GM18858 (cell line): ENCODE data around the gene PTBP3.
"Not testable (repeated sequence)": the region's sequence is repeated elsewhere in the genome, so short reads cannot be mapped to it uniquely, and the experiment has no call there.

Experiments used
- ATAC-seq: cut with Tn5 transposase; IDR thresholded peaks from one replicate; pipeline ENCODE4 v1.9.1; 2021; ENCODE audit not compliant: unreplicated experiment

The PTBP3 gene

DNA sequence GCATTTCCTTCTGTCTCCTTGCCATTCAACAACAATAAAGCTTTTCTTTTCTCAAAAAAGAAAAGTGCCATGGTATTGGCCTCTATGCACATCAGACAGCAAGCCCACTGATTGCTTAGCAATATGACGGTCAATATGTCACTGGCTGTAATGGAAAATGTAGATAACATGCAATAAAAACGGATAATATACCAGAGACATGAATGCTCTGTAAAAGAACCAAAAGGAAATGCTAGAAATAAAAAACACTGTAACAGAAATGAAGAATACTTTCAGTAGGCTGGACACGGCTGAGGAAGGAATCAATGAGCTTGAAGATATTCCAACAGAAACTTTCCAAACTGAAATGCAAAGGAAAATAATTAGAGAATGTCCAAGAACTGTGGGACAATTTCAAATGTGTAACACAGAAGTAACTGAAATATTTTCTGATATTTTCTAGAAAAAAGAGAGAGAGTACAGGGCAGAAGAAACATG lies 10.0 kb downstream of the PTBP3 start:
- no peak for ATAC-seq

DNA sequence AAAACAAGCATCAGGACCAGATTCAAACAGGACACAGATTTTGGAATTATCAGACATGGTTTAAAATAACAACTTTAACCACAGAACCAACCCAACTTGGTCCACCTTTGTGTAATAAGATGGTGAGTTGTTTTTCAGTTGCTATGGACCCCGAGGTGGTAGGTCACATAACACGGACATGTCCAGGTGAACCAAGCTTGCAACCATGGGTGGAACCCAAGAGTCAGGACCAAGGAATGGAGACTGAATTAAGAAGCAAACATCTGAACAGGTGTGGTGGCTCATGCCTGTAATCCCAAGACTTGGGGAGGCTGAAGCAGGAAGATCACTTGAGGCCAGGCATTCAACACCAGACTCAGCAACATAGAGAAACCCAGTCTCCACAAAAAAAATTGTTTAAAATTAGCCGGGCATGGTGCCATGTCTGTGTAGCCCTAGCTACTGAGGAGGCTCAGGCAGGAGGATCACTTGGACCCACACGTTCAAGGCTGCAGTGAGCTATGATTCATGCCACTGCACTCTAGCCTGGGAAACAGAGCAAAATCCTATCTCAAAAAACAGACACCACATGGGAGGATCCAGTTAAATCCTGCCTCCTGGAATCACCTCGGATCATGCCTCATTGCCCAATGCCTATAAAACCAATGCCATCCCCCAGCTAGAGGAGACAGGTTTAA lies 10.6 kb downstream of the PTBP3 start:
- ATAC-seq, result no peak

DNA sequence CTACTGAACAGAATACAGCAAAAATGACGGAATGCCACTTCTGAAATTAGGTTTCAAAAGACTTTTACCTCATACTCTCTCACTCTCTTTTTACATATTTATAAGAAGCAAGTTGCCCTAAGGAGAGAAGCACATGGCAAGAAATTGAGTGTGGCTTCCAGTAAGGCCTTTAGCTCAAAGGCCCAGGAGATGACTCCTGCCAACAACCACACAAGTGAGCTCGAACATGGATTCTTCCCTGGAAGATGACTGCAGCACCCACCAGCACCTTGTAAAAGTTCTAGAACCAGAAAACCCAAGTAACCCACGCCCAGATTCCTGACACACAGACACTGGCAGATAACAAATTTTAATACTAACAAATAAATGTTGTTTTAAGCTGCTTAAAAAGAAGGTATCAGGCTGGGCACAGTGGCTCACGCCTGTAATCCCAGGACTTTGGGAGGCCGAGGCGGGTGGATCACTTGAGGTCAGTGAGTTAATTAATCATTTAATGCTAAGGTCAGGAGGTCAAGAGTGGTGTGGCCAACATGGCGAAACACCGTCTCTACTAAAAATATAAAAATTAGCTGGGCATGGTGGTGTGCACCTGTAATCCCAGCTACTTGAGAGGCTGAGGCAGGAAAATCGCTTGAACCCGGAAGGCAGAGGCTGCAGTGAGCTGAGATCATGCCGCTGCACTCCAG lies 17.0 kb downstream of the PTBP3 start:
- no peak for ATAC-seq

DNA sequence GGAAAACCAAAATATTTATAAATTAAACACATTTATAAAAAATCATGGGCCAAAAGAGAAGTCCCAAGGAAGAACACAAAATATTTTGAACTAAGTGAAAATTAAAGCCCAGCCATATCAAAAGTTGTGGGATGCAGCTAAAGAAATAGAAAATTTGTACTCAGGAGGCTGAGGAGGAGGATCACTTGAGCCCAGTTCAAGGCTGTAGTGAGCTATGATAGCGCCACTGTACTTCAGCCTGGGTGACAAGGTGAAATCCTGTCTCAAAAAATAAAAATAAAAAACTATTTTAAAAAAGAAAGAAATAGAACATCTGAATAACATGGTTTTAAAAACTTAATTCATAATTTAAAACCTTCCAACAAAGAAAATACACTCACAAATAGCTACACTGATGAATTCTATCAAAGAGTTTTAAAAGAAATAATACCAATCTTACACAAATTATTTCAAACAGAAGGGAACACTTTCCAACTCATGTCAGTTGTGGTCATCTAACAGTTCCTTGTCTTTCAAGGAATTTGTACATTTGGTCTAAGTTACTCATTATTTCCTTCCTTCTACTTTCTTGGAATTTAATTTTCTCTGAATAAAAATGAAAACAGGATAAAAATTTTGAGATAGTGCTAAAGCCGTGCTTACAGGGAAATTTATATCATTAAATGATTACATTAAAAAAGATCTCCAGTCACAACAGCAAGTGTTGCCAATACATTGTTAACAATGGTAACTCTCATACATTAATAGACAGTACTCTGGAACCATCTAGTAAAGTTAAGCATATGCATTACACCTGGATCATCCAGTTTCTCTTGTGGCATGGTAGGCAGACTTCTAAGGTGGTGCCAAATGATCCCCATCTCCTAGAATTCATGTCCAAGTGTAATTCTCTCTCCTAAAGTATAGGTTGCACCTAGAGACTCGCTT lies 17.8 kb downstream of the PTBP3 start:
- ATAC-seq, result no peak

DNA sequence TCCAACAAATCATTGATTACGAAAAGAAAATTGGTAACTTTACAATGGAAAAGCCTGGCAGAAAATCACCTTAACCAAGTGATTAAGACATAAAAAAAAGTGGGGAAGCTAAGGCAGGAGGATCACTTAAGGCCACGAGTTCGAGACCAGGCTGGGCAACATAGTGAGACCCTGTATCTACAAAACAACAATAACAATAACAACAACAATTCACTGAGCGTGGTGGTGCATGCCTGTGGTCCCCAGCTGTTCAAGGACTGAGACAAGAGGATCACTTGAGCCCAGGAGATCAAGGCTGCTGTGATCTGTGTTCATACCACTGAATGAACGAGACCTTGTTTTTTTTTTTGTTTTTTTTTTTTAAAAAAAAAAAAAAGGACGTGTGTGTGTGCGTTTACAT lies 21.3 kb downstream of the PTBP3 start:
- no peak for ATAC-seq

DNA sequence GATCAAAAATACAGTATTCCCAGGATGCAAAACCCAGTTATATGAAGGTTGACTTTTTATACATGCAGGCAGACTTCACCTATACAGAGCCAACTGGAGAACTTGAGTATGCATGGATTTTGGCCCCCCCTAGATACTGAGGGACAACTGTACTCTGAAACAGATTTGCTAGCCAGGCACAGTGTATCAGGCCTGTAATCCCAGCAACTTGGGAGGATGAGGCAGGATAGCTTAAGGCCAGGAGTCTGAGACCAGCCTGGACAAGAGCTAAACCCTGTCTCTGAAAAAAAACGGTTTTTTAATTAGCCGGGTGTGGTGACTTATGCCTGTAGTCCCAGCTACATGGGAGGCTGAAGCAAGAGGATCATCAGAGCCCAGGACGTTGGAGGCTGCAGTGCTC lies 21.9 kb downstream of the PTBP3 start:
- ATAC-seq, result no peak

DNA sequence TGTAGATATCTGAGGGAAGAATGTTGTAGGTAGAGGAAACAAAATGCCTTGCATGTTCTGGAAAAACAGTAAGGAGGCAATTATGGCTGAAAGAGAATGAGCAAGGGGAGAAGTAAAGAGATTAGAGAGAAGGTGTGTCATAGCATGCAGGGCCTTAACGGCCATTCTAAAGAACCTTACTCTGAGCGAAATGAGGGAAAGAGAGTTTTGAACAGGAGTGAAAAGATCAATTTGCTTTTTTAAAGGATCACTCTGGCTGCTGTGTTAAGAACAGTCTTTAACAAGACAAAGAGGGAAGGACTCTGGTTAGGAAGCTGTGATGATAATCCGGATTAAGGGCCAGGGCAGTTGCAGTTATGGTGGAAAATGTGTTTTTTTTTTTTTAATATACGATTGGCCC lies 22.6 kb downstream of the PTBP3 start:
- ATAC-seq, result no peak

DNA sequence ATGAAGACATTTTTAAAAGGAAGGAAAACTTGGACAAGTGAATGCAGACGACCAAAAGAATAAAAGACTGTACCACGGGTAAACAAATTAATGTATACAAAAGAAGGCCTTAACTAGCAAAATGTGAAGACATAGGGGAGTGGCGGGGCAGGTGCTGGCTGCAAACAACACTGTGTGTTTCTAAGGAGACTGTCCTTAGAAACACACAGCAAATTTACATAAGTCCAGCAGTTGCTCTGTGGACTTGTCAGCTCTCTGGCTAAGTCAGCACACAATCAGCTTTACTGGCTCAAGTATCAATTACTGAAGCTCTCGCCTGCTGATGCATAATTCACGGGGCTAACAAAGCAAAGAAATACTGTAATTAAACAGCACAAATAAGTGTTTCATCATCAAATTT lies 24.8 kb downstream of the PTBP3 start:
- no peak for ATAC-seq

DNA sequence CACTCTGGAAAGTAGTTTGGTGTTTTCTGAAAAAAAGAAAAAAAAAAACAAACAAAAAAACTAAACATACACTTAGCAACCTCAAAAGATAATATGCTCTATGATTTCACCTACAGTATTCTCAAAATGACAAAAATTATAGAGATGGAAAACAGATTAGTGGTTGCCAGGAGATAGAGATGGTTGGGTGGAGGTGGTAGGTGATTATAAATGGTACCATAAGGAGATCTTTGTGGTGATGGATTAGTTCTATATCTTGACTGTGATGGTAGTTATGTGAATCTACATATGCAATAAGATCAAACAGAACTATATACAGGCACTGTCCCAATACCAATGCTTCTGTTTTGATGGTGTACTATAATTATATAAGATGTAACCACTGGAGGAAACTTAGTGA lies 32.0 kb downstream of the PTBP3 start:
- no peak for ATAC-seq

DNA sequence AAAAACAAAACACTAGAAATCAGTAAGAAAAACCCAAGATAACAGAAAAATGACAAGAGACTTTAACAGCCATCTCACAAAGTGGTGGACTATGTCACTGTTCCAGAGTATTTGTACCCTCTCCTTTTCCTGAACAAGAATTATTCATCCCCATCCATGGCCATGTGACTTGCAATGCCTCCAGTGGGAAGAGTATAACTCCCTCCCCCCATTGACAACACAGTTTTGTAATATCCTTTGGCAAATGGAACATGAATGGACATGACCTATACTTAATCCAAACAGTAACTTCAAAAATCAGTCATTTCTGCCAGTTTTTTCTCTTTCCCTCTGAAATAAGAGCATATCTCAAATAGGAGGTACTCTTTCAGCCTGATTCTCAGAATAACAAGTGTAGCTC lies 33.9 kb downstream of the PTBP3 start:
- ATAC-seq, result no peak

DNA sequence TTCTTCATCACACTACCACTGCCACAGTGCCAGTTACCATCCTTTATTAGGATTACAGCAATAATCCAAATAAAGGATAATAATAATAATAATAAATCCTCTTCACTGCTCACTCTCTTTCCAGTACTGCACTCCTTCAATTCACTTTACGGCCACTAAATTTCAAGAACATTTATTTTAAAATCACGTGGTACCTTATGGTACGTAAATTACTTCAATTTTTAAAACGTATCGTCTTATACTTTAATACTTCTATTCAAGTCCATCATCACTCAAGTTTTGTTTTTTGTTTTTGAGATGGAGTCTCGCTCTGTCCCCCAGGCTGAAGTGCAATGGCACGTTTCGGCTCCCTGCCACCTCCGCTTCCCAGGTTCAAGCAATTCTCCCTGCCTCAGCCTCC lies 36.5 kb downstream of the PTBP3 start:
- ATAC-seq, result no peak

DNA sequence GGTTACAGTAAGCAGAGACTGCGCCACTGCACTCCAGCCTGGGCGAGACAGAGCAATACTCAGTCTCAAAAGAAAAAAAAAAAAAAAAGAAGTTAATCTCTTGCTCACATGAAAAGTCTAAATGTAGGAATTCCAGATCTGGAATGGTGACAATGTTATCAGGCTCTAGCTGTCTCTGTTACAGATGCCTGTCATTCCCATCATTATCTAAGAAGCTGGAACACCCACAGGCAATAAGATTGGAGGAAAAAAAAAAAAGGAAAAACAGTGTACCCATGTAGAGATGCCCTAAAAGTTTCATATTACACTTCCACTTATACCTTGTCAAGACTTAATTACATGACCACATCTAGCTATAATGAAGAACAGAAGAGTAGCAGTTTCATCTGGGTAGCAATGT lies 38.2 kb downstream of the PTBP3 start:
- no peak for ATAC-seq

DNA sequence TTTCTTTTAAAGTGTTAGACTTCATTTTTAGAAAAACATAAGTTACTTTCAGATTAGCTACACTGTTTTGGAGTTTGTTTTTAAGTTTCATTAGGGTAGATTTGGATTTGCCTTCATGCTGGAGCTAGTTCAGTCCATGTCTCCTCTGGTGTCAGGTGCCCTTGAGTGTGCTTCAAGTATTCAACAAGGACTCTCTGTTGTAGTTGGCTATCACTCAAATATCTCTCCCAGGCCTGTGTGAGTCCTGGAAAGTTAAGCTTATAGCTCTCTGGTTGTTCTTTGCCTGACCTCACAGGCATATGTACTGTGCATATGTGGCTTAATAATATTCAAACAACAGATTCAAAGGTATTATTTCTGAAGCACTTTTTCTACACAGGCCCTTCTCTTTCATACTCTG lies 45.4 kb downstream of the PTBP3 start:
- no peak for ATAC-seq

DNA sequence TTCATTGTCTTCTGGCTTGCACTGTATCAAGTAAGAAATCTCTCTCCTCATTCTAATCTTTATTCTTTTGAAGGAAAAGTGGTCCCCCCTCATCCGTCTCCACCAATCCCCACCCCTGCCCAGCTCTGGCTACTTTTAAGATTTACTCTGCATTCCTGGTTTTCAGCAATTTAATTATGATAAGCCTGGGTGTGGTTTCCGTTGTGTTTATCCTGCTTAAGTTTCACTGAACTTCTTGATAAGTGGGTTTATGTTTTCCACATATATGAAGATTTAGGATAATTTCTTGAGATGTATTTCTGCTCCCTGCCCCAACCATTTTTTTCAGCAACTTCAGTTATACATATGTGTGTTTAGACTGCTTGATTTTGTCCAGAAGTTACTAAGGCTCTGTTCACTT lies 46.5 kb downstream of the PTBP3 start:
- ATAC-seq, result no peak

DNA sequence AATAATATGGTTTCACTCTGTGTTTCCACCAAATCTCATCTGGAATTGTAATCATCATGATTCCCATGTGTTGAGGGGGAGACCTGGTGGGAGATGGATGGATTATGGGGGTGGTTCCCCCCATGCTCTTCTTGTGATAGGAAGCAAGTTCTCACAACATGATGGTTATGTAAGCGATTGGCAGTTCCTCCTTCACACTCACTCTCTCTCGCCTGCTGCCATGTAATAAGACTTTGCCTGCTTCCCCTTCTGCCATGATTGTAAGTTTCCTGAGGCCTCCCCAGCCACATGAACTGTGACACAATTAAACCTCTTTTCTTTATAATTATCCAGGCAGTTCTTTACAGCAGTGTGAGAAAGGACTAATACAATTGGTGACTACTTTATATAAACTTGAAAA lies 48.4 kb downstream of the PTBP3 start:
- no peak for ATAC-seq

DNA sequence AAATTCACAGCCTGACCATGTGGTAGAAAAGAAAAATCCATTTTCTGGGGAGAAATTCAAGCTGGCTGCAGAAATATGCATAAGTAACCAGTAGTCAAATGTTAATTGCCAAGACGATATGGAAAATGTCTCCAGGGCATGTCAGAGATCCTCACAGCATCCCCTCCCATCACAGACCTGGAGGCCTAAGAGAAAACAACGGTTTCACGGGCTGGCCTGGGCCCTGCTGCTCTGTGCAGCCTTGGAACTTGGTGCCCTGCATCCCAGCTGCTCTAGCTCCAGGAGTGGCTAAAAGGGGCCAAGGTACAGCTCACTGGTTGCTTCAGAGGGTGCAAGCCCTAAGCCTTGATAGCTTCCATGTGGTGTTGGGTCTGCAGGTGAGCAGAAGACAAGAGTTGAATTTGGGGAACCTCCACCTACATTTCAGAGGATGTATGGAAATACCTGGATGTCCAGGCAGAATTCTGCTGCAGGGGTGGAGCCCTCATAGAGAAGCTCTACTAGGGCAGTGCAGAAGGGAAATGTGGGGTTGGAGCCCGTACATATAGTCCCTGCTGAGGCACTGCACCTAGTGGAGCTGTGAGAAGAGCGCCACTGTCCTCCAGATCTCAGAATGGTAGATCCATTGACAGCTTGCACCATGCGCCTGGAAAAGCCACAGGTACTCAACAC lies 49.7 kb downstream of the PTBP3 start:
- no peak for ATAC-seq

DNA sequence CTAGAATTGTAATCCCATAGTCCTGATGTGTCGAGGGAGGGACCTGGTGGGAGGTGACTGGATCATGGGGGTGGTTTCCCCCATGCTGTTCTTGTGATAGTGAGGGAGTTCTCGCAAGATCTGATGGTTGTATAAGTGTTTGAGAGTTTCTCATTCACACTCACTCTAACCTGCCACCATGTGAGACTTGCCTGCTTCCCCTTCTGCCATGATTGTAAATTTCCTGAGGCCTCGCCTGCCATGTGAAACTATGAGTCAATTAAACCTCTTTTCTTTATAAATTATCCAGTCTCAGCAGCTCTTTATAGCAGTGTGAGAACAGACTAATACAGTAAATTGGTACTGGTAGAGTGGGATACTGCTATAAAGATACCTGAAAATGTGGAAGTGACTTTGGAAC lies 50.6 kb downstream of the PTBP3 start:
- ATAC-seq, result not testable (repeated sequence)

DNA sequence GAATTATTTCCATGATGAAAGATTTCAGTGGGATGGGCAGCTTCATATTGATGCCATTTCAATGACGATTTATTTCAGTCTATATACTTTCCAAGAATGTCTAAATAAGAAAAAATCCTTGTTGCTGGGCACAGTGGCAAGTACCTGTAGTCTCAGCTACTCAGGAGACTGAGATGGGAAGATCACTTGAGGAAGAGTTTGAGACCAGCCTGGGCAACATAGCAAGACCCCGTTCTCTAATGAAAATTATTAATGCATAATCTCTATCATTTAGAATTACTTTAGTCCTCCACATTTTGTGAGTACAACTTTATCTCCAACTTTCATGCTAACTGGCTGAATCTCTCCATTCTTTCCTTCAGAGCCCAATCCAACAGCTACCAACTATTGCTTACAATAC lies 52.5 kb downstream of the PTBP3 start:
- no peak for ATAC-seq

DNA sequence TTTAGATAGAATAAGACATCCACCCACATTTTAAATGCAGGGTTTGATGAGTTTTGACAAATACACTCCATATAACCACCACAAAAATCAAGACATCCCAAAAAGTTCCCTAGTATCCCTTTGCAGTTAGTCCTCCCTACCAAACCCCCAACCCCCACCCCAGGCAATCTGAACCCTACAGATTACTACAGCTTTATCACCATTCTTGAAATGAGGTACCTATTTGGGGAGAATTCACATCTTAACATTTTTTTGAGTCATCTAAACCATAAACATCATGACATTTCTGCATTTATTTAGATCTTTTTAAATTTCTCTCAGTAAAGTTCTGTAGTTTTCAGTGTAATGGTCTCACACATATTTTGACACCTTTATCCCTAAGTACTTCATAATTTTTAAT lies 53.9 kb downstream of the PTBP3 start:
- ATAC-seq, result no peak

DNA sequence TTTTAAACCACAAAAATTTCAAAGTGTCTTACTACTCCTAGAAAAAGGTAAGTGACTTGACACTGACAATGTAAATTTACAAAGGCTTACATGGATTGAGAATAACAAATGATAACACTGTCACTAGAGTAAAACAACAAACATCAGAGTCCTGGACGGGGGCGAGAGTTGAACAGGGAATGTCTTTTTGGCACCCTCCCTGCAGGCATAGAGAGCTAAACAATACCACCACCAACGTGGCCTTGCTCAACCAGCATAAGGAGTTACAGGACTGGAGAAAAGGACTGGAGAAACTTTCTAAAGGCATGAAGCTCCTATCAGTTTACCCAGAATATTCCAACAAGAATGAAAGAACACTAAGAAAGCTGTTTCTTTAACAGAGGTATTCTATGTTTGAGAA lies 55.3 kb downstream of the PTBP3 start:
- no peak for ATAC-seq

DNA sequence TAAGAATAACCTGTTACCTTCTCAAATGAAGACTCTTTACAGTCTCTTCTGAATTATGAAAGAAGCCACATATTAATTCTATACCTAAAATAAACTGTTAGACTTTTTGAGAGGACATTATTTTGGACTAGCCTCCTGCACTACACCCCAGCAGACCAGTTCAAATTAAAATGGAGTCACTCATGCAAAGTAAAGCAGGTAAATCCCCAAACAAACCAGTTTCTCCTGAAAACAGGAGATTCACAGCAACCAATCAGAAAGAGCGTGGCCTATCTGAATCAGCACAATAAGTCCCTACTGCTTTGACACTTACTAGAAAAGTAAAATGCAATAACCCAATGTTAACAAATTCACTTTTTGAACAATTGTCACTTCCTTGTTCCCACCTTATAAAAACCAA lies 58.8 kb downstream of the PTBP3 start:
- no peak for ATAC-seq
